ENCODE data around the gene CASZ1. TPM values are rescaled to one million over a fixed set of nuclear protein-coding genes. Genes with fewer than 3 reads are reported as not detected.
A peak's percentile ranks its signal among the peaks of the same experiment; 100 is the strongest.

The CASZ1 gene
- total and polyA plus RNA-seq, 5 donors from 2014 or later = 0.57 to 55.1 (median 1.1) TPM

- Mint-ChIP-seq H3K36me3 (no peaks in the 10 kb centered on the region), H3K27me3 (peaks cover 15% of the 10 kb centered on the region), H3K9me3 (peaks cover 0 to 1% (median 0%) of the 10 kb centered on the region in 7 donors), H3K27ac (no peak overlapping the region), H3K4me3 (no peak overlapping the region), H3K4me1 (peaks cover 0 to 2% (median 0%) of the 10 kb centered on the region in 4 donors)
- DNase-seq (no peak), ATAC-seq (ENCODE audit: low read depth in 2 of 2) (no peak)
- Histone ChIP-seq H3K4me3 (ENCODE audit: low read depth, low read length) (no peak overlapping the region), H3K27me3 (ENCODE audit: control insufficient read depth, insufficient read depth, low read length) (no peaks in the 10 kb centered on the region), H3K36me3 (ENCODE audit: control insufficient read depth, insufficient read depth, low read length) (no peaks in the 10 kb centered on the region), H3K27ac (ENCODE audit: insufficient read depth, low read length, poor library complexity, severe bottlenecking) (no peak overlapping the region), H3K9me3 (ENCODE audit: control insufficient read depth in 2 of 2, low read length in 2 of 2) (no peaks in the 10 kb centered on the region), H3K4me1 (ENCODE audit: control insufficient read depth, insufficient read depth, low read length, poor library complexity, severe bottlenecking) (no peaks in the 10 kb centered on the region)
These were observed 82.8 kb downstream of the CASZ1 start for GRCh38 chr1:10713614-10714013.

GRCh38 chr1:10712568-10713362 is 83.7 kb downstream of the CASZ1 start:
- no peak overlapping the region for H3K27ac ChIP-seq (ENCODE audit: insufficient read depth, low read length, poor library complexity, severe bottlenecking)
- no peak for ATAC-seq (ENCODE audit: low read depth in 2 of 2)
- H3K4me1 Mint-ChIP-seq = peaks cover 0 to 2% (median 0%) of the 10 kb centered on the region in 4 donors
- H3K36me3 Mint-ChIP-seq = no peaks in the 10 kb centered on the region
- H3K9me3 Mint-ChIP-seq = peaks cover 0 to 1% (median 0%) of the 10 kb centered on the region in 7 donors
- H3K4me3 ChIP-seq (ENCODE audit: low read depth, low read length) = no peak overlapping the region
- H3K27ac Mint-ChIP-seq = peak overlapping the region in 1 of 3 donors; percentile 60
- no peak overlapping the region for H3K4me3 Mint-ChIP-seq
- no peaks in the 10 kb centered on the region for H3K4me1 ChIP-seq (ENCODE audit: control insufficient read depth, insufficient read depth, low read length, poor library complexity, severe bottlenecking)
- peaks cover 15% of the 10 kb centered on the region for H3K27me3 Mint-ChIP-seq
- no peaks in the 10 kb centered on the region for H3K9me3 ChIP-seq (ENCODE audit: control insufficient read depth in 2 of 2, low read length in 2 of 2)
- H3K36me3 ChIP-seq (ENCODE audit: control insufficient read depth, insufficient read depth, low read length) = no peaks in the 10 kb centered on the region
- no peak for DNase-seq
- no peaks in the 10 kb centered on the region for H3K27me3 ChIP-seq (ENCODE audit: control insufficient read depth, insufficient read depth, low read length)

GRCh38 chr1:10710489-10710888 is 86.0 kb downstream of the CASZ1 start:
- Histone ChIP-seq H3K4me1 (ENCODE audit: control insufficient read depth, insufficient read depth, low read length, poor library complexity, severe bottlenecking) (no peaks in the 10 kb centered on the region), H3K9me3 (ENCODE audit: control insufficient read depth in 2 of 2, low read length in 2 of 2) (no peaks in the 10 kb centered on the region), H3K4me3 (ENCODE audit: low read depth, low read length) (no peak overlapping the region), H3K27me3 (ENCODE audit: control insufficient read depth, insufficient read depth, low read length) (no peaks in the 10 kb centered on the region), H3K36me3 (ENCODE audit: control insufficient read depth, insufficient read depth, low read length) (no peaks in the 10 kb centered on the region), H3K27ac (ENCODE audit: insufficient read depth, low read length, poor library complexity, severe bottlenecking) (no peak overlapping the region)
- ATAC-seq (ENCODE audit: low read depth in 2 of 2) (no peak), DNase-seq (no peak)
- H3K36me3 Mint-ChIP-seq = no peaks in the 10 kb centered on the region
- H3K4me1 Mint-ChIP-seq = no peaks in the 10 kb centered on the region
- no peak overlapping the region for H3K27ac Mint-ChIP-seq
- H3K9me3 Mint-ChIP-seq = no peaks in the 10 kb centered on the region
- no peak overlapping the region for H3K4me3 Mint-ChIP-seq
- peaks cover 4% of the 10 kb centered on the region for H3K27me3 Mint-ChIP-seq

- peaks cover 4% of the 10 kb centered on the region for H3K27me3 Mint-ChIP-seq
- H3K27ac ChIP-seq (ENCODE audit: insufficient read depth, low read length, poor library complexity, severe bottlenecking) = no peak overlapping the region
- no peaks in the 10 kb centered on the region for H3K9me3 ChIP-seq (ENCODE audit: control insufficient read depth in 2 of 2, low read length in 2 of 2)
- no peak for ATAC-seq (ENCODE audit: low read depth in 2 of 2)
- H3K4me3 Mint-ChIP-seq = no peak overlapping the region
- H3K4me1 Mint-ChIP-seq = no peaks in the 10 kb centered on the region
- H3K27me3 ChIP-seq (ENCODE audit: control insufficient read depth, insufficient read depth, low read length) = no peaks in the 10 kb centered on the region
- no peaks in the 10 kb centered on the region for H3K36me3 ChIP-seq (ENCODE audit: control insufficient read depth, insufficient read depth, low read length)
- H3K27ac Mint-ChIP-seq = no peak overlapping the region
- H3K4me1 ChIP-seq (ENCODE audit: control insufficient read depth, insufficient read depth, low read length, poor library complexity, severe bottlenecking) = no peaks in the 10 kb centered on the region
- no peak for DNase-seq
- H3K9me3 Mint-ChIP-seq = no peaks in the 10 kb centered on the region
- H3K4me3 ChIP-seq (ENCODE audit: low read depth, low read length) = no peak overlapping the region
- H3K36me3 Mint-ChIP-seq = no peaks in the 10 kb centered on the region
These were observed 86.8 kb downstream of the CASZ1 start for GRCh38 chr1:10709646-10710045.

- Histone ChIP-seq H3K4me3 (ENCODE audit: low read depth, low read length) (no peak overlapping the region), H3K4me1 (ENCODE audit: control insufficient read depth, insufficient read depth, low read length, poor library complexity, severe bottlenecking) (no peaks in the 10 kb centered on the region), H3K9me3 (ENCODE audit: control insufficient read depth in 2 of 2, low read length in 2 of 2) (no peaks in the 10 kb centered on the region), H3K27ac (ENCODE audit: insufficient read depth, low read length, poor library complexity, severe bottlenecking) (no peak overlapping the region), H3K27me3 (ENCODE audit: control insufficient read depth, insufficient read depth, low read length) (no peaks in the 10 kb centered on the region), H3K36me3 (ENCODE audit: control insufficient read depth, insufficient read depth, low read length) (no peaks in the 10 kb centered on the region)
- H3K27me3 Mint-ChIP-seq = peaks cover 4% of the 10 kb centered on the region
- H3K36me3 Mint-ChIP-seq = no peaks in the 10 kb centered on the region
- no peaks in the 10 kb centered on the region for H3K9me3 Mint-ChIP-seq
- ATAC-seq (ENCODE audit: low read depth in 2 of 2) (no peak), DNase-seq (no peak)
- no peak overlapping the region for H3K4me3 Mint-ChIP-seq
- H3K4me1 Mint-ChIP-seq = no peaks in the 10 kb centered on the region
- H3K27ac Mint-ChIP-seq = no peak overlapping the region
These were observed 87.3 kb downstream of the CASZ1 start for GRCh38 chr1:10709165-10709564.

- Mint-ChIP-seq H3K27ac (no peak overlapping the region), H3K27me3 (peaks cover 7% of the 10 kb centered on the region), H3K9me3 (no peaks in the 10 kb centered on the region), H3K4me3 (no peak overlapping the region), H3K36me3 (no peaks in the 10 kb centered on the region), H3K4me1 (no peaks in the 10 kb centered on the region)
- no peaks in the 10 kb centered on the region for H3K4me1 ChIP-seq (ENCODE audit: control insufficient read depth, insufficient read depth, low read length, poor library complexity, severe bottlenecking)
- no peaks in the 10 kb centered on the region for H3K27me3 ChIP-seq (ENCODE audit: control insufficient read depth, insufficient read depth, low read length)
- no peak overlapping the region for H3K27ac ChIP-seq (ENCODE audit: insufficient read depth, low read length, poor library complexity, severe bottlenecking)
- H3K4me3 ChIP-seq (ENCODE audit: low read depth, low read length) = no peak overlapping the region
- no peaks in the 10 kb centered on the region for H3K9me3 ChIP-seq (ENCODE audit: control insufficient read depth in 2 of 2, low read length in 2 of 2)
- ATAC-seq (ENCODE audit: low read depth in 2 of 2) (no peak), DNase-seq (no peak)
- no peaks in the 10 kb centered on the region for H3K36me3 ChIP-seq (ENCODE audit: control insufficient read depth, insufficient read depth, low read length)
These were observed 87.7 kb downstream of the CASZ1 start for GRCh38 chr1:10708757-10709156.

GRCh38 chr1:10707208-10707607 is 89.2 kb downstream of the CASZ1 start:
- Histone ChIP-seq H3K4me1 (ENCODE audit: control insufficient read depth, insufficient read depth, low read length, poor library complexity, severe bottlenecking) (no peaks in the 10 kb centered on the region), H3K36me3 (ENCODE audit: control insufficient read depth, insufficient read depth, low read length) (no peaks in the 10 kb centered on the region), H3K9me3 (ENCODE audit: control insufficient read depth in 2 of 2, low read length in 2 of 2) (no peaks in the 10 kb centered on the region), H3K27me3 (ENCODE audit: control insufficient read depth, insufficient read depth, low read length) (no peaks in the 10 kb centered on the region), H3K4me3 (ENCODE audit: low read depth, low read length) (no peak overlapping the region), H3K27ac (ENCODE audit: insufficient read depth, low read length, poor library complexity, severe bottlenecking) (no peak overlapping the region)
- no peaks in the 10 kb centered on the region for H3K36me3 Mint-ChIP-seq
- H3K4me3 Mint-ChIP-seq = no peak overlapping the region
- ATAC-seq (ENCODE audit: low read depth in 2 of 2) (no peak), DNase-seq (no peak)
- H3K4me1 Mint-ChIP-seq = no peaks in the 10 kb centered on the region
- no peak overlapping the region for H3K27ac Mint-ChIP-seq
- H3K9me3 Mint-ChIP-seq = no peaks in the 10 kb centered on the region
- peaks cover 6% of the 10 kb centered on the region for H3K27me3 Mint-ChIP-seq

GRCh38 chr1:10706376-10706913 is 90.0 kb downstream of the CASZ1 start:
- DNase-seq (no peak), ATAC-seq (ENCODE audit: low read depth in 2 of 2) (no peak)
- no peaks in the 10 kb centered on the region for H3K36me3 ChIP-seq (ENCODE audit: control insufficient read depth, insufficient read depth, low read length)
- Mint-ChIP-seq H3K36me3 (no peaks in the 10 kb centered on the region), H3K4me1 (no peaks in the 10 kb centered on the region), H3K27me3 (peaks cover 6% of the 10 kb centered on the region), H3K27ac (no peak overlapping the region), H3K9me3 (no peaks in the 10 kb centered on the region), H3K4me3 (no peak overlapping the region)
- H3K27ac ChIP-seq (ENCODE audit: insufficient read depth, low read length, poor library complexity, severe bottlenecking) = no peak overlapping the region
- H3K9me3 ChIP-seq (ENCODE audit: control insufficient read depth in 2 of 2, low read length in 2 of 2) = no peaks in the 10 kb centered on the region
- H3K27me3 ChIP-seq (ENCODE audit: control insufficient read depth, insufficient read depth, low read length) = no peaks in the 10 kb centered on the region
- no peak overlapping the region for H3K4me3 ChIP-seq (ENCODE audit: low read depth, low read length)
- H3K4me1 ChIP-seq (ENCODE audit: control insufficient read depth, insufficient read depth, low read length, poor library complexity, severe bottlenecking) = no peaks in the 10 kb centered on the region

Measured in CD4-positive, CD25-positive, alpha-beta regulatory T cell (primary cell).